HTR-8/SVneo (cell line): Measurements from ENCODE around the gene NUMB.

Experiments
- DNase-seq: peaks from one replicate; pipeline ENCODE4 v3.0.0; 2011; ENCODE audit warnings: low spot score, mixed read lengths; ENCODE audit not compliant: insufficient read length
- FAIRE-seq: peaks from 2 replicates; lab custom pipeline; 2011; peaks lifted over from hg19 to GRCh38; lab: Jason Lieb, UNC

NUMB gene

GRCh38 chr14:73458183-73458976, at the start of gene NUMB:
Gene NUMB (minus strand): TSS chr14:73458546. CDS start chr14:73355751, 102,795 bp downstream.
- DNase-seq: peak; percentile 100
- FAIRE-seq: peak; percentile 100

DNA sequence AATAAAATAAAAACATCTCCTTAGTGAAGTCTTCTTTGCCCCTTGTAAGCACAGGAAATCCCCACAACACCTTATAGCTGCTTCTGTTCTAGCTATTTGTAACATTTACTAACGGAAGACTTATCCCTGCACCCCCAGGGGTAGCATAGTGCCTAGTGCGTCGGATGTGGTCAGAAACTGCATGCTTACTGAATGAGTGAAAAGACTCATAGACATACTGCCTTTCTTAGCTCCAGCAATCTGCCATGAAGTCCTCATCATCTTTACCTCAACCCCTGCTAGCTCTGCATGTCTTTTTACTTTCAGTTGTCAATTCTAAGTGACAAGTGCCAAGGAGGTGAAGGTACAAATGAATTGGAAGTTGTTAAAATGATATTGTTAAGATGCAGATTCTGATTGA, 45.3 kb upstream of the NUMB start:
- DNase-seq (no peak), FAIRE-seq (peak; percentile 73)

DNA sequence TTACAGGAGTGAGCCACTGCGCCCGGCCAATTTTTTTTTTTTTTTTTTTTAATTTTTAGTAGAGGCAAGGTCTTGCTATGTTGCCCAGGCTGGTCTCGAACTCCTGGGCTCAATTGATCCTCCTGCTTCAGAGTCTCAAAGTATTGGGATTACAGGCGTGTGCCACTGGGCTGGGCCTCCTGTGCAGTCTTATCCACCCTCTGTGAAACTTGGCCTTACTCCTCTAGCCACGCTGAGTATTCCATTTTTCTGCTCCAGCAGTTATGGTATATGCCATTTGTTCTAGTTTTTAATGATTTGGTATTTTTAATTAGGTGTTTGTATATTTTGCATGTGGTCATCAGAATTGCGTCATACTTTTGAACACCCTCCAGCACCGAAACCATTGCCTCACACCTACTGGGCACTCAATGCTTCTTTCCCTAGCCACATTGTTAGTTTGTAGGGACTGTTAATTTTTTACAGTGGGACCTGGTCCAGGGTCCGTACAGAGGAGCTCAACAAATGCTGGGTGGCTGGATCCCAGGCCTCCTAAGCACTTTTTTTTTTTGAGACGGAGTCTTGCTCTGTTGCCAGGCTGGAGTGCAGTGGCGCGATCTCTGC, 43.8 kb upstream of the NUMB start:
- no peak for FAIRE-seq

GRCh38 chr14:73500360-73500759, 42.0 kb upstream of the NUMB start:
- DNase-seq: no peak
- peak; percentile 90 for FAIRE-seq

More for the DNA sequence above, 43.8 kb upstream of the NUMB start:
- no peak for DNase-seq

- DNase-seq (no peak), FAIRE-seq (no peak)
Observed at GRCh38 chr14:73494593-73494992, 36.2 kb upstream of the NUMB start.

- no peak for DNase-seq
- FAIRE-seq: peak; percentile 13
Observed at GRCh38 chr14:73492670-73493069, 34.3 kb upstream of the NUMB start.

- FAIRE-seq (peak; percentile 55), DNase-seq (no peak)
Observed at GRCh38 chr14:73492043-73492552, 33.8 kb upstream of the NUMB start.

GRCh38 chr14:73491256-73492042, 33.1 kb upstream of the NUMB start:
- DNase-seq (peak; percentile 56), FAIRE-seq (peak; percentile 95)

DNA sequence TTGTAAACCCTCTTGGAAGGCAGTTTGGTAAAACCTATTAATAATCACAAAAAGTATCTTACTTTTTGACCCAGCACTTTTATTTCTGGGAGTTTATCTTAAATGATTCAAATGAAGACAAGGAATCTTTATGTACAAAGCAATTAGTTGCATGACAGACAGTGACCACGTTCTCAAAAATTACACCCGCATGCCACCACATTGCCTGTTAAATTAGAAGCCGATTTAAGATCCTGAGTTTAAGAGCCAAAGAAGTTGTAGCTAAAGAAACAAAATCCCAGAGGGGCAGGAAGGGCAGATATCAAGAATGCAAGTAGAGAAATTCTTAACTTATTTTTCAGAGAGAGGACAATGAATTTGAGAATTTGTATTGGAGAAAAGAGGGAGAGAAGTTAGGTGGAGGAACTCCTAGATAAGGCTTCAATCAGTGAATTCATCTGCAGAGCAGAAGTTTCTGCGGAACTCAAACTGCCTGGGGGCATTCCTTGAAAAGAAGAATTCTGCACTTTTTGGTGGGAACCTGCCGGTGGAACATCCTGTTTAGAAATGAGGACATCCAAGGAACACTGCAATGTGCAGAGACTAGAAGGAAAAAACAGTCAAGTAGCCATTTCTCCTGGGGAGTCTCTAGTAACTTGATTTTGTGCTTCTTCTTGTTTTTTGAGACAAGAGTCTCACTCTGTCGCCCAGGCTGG, 31.3 kb upstream of the NUMB start:
- DNase-seq (no peak), FAIRE-seq (no peak)

DNA sequence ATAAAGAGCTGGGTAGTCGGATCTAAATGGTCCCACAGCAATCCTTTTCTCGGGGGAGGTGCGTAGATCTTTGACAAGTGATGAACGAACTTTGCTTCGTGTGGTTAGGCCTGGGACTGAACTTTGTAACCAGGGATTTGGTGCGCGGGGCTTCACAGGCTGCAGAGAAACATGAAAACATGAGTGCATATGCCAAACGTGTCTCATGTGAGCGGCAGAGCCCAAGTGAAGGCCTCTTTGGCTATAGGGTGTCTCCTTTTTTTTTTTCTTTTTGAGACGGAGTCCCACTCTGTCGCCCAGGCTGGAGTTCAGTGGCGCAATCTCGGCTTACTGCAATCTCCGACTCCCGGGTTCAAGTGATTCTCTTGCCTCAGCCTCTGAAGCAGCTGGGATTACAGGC, 20.3 kb upstream of the NUMB start:
- DNase-seq (no peak), FAIRE-seq (no peak)

DNA sequence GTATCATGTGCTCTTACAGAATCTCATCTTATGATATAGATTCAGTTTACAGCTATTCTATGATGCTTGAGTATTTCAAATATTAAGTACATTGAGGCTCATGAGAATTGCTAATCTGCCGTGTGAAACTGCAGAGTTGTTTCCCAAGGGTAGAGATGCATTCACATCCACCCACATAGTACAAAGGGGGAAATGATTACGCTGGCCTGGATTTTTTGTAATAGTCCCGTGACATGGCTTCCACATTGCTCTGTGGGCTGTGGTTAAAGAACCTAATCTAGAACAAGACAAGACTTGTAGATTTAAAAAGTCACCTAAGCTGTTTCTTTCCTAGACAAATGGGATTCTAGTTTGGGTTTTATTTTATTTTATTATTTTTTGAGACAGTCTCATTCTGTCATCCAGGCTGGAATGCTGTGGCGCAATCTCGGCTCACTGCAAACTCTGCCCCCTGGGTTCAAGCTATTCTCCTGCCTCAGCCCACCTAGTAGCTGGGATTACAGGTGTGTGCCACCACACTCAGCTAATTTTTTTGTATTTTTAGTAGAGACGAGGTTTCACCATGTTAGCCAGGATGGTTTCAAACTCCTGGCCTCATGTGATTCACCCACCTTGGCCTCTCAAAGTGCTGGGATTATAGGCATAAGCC, 19.4 kb upstream of the NUMB start:
- DNase-seq (no peak), FAIRE-seq (peak; percentile 4)

GRCh38 chr14:73476451-73476931, 18.1 kb upstream of the NUMB start:
- DNase-seq (no peak), FAIRE-seq (peak; percentile 4)

DNA sequence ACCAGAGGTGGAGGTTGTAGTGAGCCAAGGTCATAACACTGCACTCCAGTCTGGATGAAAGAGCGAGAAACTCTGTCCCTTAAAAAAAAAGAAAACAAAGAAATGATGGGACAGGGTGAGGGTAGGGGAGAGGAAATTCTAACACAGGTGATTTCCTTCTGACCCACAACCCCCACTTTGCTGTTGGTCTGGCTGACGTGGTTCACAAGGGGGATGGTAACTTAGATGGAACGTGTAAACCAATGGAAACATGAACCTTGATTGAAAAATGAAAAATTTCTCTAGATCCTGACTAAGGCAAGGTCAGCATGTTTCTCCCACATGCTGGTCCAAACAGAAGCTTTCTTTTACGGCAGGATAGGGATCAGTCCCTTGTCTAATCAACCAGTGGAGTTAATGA, 16.6 kb upstream of the NUMB start:
- FAIRE-seq (no peak), DNase-seq (no peak)

- DNase-seq: peak; percentile 92
- no peak for FAIRE-seq
Observed at GRCh38 chr14:73472185-73473114, 14.1 kb upstream of the NUMB start.

DNA sequence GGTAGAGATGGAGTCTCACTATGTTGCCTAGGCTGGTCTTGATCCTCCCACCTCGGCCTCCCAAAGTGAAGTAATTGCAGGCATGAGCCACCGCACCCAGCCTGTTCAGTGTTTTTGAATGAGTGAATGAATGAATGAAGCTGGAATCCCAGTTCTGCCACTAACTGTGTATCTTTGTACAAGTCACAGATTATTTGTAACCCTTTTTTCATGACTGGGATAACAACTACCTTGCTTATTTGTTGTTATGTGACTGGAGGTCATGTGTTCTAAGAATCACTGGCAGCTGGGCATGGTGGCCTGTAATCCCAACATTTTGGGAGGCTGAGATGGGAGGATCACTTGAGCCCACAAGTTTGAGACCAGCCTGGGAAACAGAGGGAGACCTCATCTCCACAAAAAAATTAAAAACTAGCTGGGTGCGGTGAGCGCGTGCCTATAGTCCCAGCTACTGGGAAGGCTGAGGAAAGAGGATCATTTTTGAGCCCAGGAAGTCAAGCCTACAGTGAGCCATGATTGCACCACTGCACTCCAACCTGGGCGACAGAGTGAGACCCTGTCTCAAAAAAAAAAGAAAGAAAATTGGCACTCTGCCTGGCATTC, 13.3 kb upstream of the NUMB start:
- DNase-seq: no peak
- no peak for FAIRE-seq

DNA sequence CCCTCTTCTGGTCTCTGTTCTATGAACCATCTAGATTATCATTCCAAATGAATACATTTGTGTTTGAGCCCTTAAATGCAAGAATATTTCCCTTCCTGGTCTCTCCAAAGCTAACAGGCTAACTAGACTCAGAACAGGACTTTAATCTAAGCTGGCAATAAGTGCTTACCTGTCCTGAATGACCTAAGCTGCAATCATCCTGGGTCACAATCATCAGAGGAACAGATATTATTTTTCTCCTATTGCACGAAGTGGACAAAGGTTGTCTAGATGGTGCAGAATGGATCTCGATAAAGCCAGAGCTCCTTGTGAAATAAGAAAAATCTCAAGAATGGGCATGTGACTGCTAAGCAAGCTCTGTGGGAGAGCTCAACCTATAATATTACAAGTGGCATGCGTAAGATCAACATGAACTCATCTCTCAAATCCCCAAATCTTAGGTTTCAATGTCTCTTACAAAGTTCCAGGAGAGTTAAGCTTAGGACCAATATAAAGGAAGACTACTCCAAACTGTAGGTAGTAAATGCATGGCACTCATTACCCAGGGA, 10.6 kb upstream of the NUMB start:
- DNase-seq (no peak), FAIRE-seq (no peak)

- DNase-seq: no peak
- FAIRE-seq: no peak
Observed at GRCh38 chr14:73467800-73468199, 9.5 kb upstream of the NUMB start.

DNA sequence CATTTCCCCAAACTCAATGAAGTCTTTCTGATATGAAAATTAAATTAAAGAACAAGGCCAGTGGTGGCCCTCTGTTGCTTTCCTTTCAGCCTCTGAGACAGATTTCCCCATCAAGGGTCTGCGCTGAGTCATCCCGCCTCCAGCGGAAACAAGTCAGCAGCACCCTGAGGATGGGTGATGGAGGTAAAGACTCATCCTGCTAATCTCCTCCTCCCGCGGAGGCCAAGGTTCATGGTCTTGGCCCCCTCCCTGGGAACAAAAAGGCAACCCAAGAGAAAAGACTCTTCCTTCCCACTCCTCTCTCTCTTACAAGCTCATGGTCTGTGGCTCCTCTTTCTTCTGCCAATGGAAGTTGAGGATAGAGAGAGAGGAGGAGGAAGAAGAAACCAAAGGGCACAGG, 9.0 kb upstream of the NUMB start:
- peak; percentile 73 for DNase-seq
- FAIRE-seq: peak; percentile 26
